ENCODE measurements around the gene ZBTB26. TPM values are rescaled to one million over a fixed set of nuclear protein-coding genes. Genes with fewer than 3 reads are reported as not detected.

The ZBTB26 gene
- 1 to 10 TPM; 5.7 to 6.4 TPM for total RNA-seq

GRCh38 chr9:122931226-122932121 is at the start of gene ZBTB26:
Gene ZBTB26 (minus strand): TSS chr9:122931512. CDS start chr9:122919934, 11,578 bp downstream.
- ChIA-PET POLR2A (interaction anchor here (0.8 to 2.3 kb wide), 6 partner anchors 9 to 33 kb away, joined by 3 to 23 read pairs (median 4); partner anchors contain the start of genes RABGAP1, RC3H2 and ZBTB6), CTCF (interaction anchor here (0.8 to 2.2 kb wide), 4 partner anchors 9 to 26 kb away, joined by 3 to 9 read pairs (median 6); partner anchors contain the start of genes RABGAP1 and ZBTB6)

GRCh38 chr9:122978601-122979000 is 47.3 kb upstream of the ZBTB26 start:
- CTCF ChIA-PET = no interaction called here

GRCh38 chr9:122975196-122975595 is 43.9 kb upstream of the ZBTB26 start:
- ChIA-PET POLR2A (interaction anchor here (0.5 kb wide), 1 partner anchor 16 kb away, joined by 5 read pairs; no protein-coding TSS in a partner anchor), CTCF (no interaction called here)

More at GRCh38 chr9:122978601-122979000, 47.3 kb upstream of the ZBTB26 start:
- POLR2A ChIA-PET = no interaction called here

- POLR2A ChIA-PET = no interaction called here
- CTCF ChIA-PET = no interaction called here
Observed at GRCh38 chr9:122961139-122961538, 29.8 kb upstream of the ZBTB26 start.

- POLR2A ChIA-PET = no interaction called here
- CTCF ChIA-PET = interaction anchor here (1.0 kb wide), 1 partner anchor 16 kb away, joined by 3 read pairs; no protein-coding TSS in a partner anchor
Observed at GRCh38 chr9:122955961-122956360, 24.6 kb upstream of the ZBTB26 start.

GRCh38 chr9:122954253-122954691 is 23.0 kb upstream of the ZBTB26 start:
- POLR2A ChIA-PET = interaction anchor here (0.5 kb wide), 1 partner anchor 34 kb away, joined by 3 read pairs; no protein-coding TSS in a partner anchor
- CTCF ChIA-PET = no interaction called here

GRCh38 chr9:122951056-122951455 is 19.7 kb upstream of the ZBTB26 start:
- POLR2A ChIA-PET = interaction anchor here (0.5 kb wide), 1 partner anchor 38 kb away, joined by 3 read pairs; no protein-coding TSS in a partner anchor
- CTCF ChIA-PET = no interaction called here

GRCh38 chr9:122950263-122950662 is 19.0 kb upstream of the ZBTB26 start:
- POLR2A ChIA-PET = no interaction called here
- CTCF ChIA-PET = no interaction called here

GRCh38 chr9:122949696-122950095 is 18.4 kb upstream of the ZBTB26 start:
- CTCF ChIA-PET = no interaction called here
- POLR2A ChIA-PET = no interaction called here

GRCh38 chr9:122948313-122948712 is 17.0 kb upstream of the ZBTB26 start:
- ChIA-PET POLR2A (no interaction called here), CTCF (no interaction called here)

GRCh38 chr9:122946461-122947005 is 15.2 kb upstream of the ZBTB26 start:
- ChIA-PET CTCF (no interaction called here), POLR2A (no interaction called here)

- ChIA-PET POLR2A (no interaction called here), CTCF (no interaction called here)
Observed at GRCh38 chr9:122944960-122945888, 13.9 kb upstream of the ZBTB26 start.

- CTCF ChIA-PET = interaction anchor here (1.9 kb wide), 1 partner anchor 10 kb away, joined by 9 read pairs; the partner anchor contains the start of gene ZBTB26
Observed at GRCh38 chr9:122941582-122942234, 10.4 kb upstream of the ZBTB26 start.

GRCh38 chr9:122940749-122941581 is 9.7 kb upstream of the ZBTB26 start, which contains the start of gene RABGAP1:
Gene RABGAP1 (plus strand): TSS chr9:122941020. CDS start chr9:122957060, 16,040 bp downstream.
- ChIA-PET POLR2A (interaction anchor here (0.5 to 3.0 kb wide), 9 partner anchors 10 to 698 kb away, joined by 3 to 23 read pairs (median 5); partner anchors contain the start of genes PDCL, RC3H2, ZBTB26 and ZBTB6), CTCF (interaction anchor here (1.0 to 1.9 kb wide), 3 partner anchors 9 to 17 kb away, joined by 3 to 9 read pairs (median 4); partner anchors contain the start of gene ZBTB26)

More at GRCh38 chr9:122941582-122942234, 10.4 kb upstream of the ZBTB26 start:
- POLR2A ChIA-PET = interaction anchor here (0.6 to 3.0 kb wide), 6 partner anchors 10 to 326 kb away, joined by 3 to 23 read pairs (median 7); partner anchors contain the start of genes RC3H2, ZBTB26 and ZBTB6

GRCh38 chr9:122940454-122940748 is 9.1 kb upstream of the ZBTB26 start:
- ChIA-PET CTCF (interaction anchor here (1.0 to 1.9 kb wide), 3 partner anchors 9 to 16 kb away, joined by 3 to 9 read pairs (median 4); partner anchors contain the start of gene ZBTB26), POLR2A (interaction anchor here (0.5 to 3.0 kb wide), 6 partner anchors 9 to 699 kb away, joined by 3 to 23 read pairs (median 7); partner anchors contain the start of genes PDCL, RC3H2, ZBTB26 and ZBTB6)

- ChIA-PET CTCF (interaction anchor here (1.1 to 1.2 kb wide), 2 partner anchors 16 to 130 kb away, joined by 3 read pairs; no protein-coding TSS in a partner anchor), POLR2A (interaction anchor here (1.0 to 3.0 kb wide), 3 partner anchors 8 to 111 kb away, joined by 3 to 23 read pairs (median 12); partner anchors contain the start of genes PDCL, ZBTB26 and ZBTB6)
Observed at GRCh38 chr9:122939601-122940000, 8.3 kb upstream of the ZBTB26 start.

GRCh38 chr9:122936883-122937282 is 5.6 kb upstream of the ZBTB26 start:
- POLR2A ChIA-PET = no interaction called here
- CTCF ChIA-PET = no interaction called here

Measured in activated CD8-positive, alpha-beta memory T cell treated with anti-CD3 and anti-CD28 coated beads for 36 hours (primary cell).